Upper lobe of left lung (tissue), 4 donors: ENCODE results near the gene TPM2.

Experiments used
- EP300 ChIP-seq, 4 donors: sonication (generic); formaldehyde crosslinking; IDR thresholded peaks; one replicate each; pipeline ENCODE4 v1.5.1; 2017; ENCODE audit warnings: antibody characterized with exemption in 4 of 4, control low read depth in 2 of 4
- POLR2A ChIP-seq, 4 donors: fragments of 450-650 bp; IDR thresholded peaks; one replicate each; pipeline ENCODE4 v1.5.1; 2016 to 2017; ENCODE audit warnings: antibody characterized with exemption in 4 of 4, mild to moderate bottlenecking in 2 of 4
- POLR2AphosphoS5 ChIP-seq, 2 donors: sonication (generic); formaldehyde crosslinking; IDR thresholded peaks; one replicate each; pipeline ENCODE4 v1.5.1; 2017; ENCODE audit warnings: antibody characterized with exemption in 2 of 2
- TF ChIP-seq, protein P1 (sequence below), 6 experiments: fragments of 450-650 bp in 4 of 6; fragments of 200-600 bp in 2 of 6; sonication (generic) in 2 of 6; IDR thresholded peaks; one replicate each; pipeline ENCODE4 v1.5.1; 2016 to 2019; ENCODE audit warnings: antibody characterized with exemption in 6 of 6

DNA sequence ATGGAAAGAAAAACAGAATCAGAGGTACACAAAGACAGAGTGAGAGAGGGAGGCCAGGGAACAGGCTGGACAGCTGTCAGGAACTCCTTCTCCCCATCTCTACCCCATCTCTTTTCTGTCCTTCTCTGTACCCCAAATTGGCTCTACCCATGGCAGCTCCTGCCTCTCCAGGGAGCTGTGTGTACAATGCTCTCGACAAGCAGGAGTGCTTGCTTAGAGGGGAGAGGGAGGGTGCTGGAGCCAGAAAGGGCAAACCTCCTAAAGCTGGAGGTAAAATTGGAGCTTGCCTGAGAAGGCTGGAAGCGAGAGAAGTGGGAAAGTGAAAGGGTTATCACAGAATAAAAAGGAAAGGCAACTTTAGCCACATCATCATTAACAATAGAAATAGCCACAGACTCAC lies 6.4 kb downstream of the TPM2 start:
- no peak for TF ChIP-seq POLR2A (IDR thresholded peaks at IDR 0.05)
- TF ChIP-seq, protein P1, sequence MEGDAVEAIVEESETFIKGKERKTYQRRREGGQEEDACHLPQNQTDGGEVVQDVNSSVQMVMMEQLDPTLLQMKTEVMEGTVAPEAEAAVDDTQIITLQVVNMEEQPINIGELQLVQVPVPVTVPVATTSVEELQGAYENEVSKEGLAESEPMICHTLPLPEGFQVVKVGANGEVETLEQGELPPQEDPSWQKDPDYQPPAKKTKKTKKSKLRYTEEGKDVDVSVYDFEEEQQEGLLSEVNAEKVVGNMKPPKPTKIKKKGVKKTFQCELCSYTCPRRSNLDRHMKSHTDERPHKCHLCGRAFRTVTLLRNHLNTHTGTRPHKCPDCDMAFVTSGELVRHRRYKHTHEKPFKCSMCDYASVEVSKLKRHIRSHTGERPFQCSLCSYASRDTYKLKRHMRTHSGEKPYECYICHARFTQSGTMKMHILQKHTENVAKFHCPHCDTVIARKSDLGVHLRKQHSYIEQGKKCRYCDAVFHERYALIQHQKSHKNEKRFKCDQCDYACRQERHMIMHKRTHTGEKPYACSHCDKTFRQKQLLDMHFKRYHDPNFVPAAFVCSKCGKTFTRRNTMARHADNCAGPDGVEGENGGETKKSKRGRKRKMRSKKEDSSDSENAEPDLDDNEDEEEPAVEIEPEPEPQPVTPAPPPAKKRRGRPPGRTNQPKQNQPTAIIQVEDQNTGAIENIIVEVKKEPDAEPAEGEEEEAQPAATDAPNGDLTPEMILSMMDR (IDR thresholded peaks at IDR 0.05): no peak
- TF ChIP-seq EP300 (IDR thresholded peaks at IDR 0.05): no peak
- TF ChIP-seq POLR2AphosphoS5 (IDR thresholded peaks at IDR 0.05): no peak
